H1 (cell line): Measurements from ENCODE around the gene LRCH1.

Experiments
- CREB1 ChIP-seq: IDR thresholded peaks from 2 replicates; pipeline ENCODE4 v1.6.1; 2012; ENCODE audit warnings: inconsistent platforms
- KDM1A ChIP-seq: fragments of 200-600, 300-600 bp; sonication (generic); IDR thresholded peaks from 2 replicates; pipeline ENCODE4 v1.7.1; 2016; ENCODE audit warnings: mild to moderate bottlenecking, low read length, borderline replicate concordance
- TF ChIP-seq, protein P1 (sequence below), 3 experiments: IDR thresholded peaks; 1 replicate in 2 of 3; 2 replicates in 1 of 3; pipeline versions ENCODE4 v1.5.1 to v1.6.1; 2011; ENCODE audit warnings: low read length in 3 of 3, mild to moderate bottlenecking in 3 of 3, inconsistent platforms in 2 of 3, low read depth in 1 of 3, moderate library complexity in 1 of 3; ENCODE audit not compliant: insufficient read depth in 1 of 3; ENCODE audit errors: control extremely low read depth in 1 of 3

DNA sequence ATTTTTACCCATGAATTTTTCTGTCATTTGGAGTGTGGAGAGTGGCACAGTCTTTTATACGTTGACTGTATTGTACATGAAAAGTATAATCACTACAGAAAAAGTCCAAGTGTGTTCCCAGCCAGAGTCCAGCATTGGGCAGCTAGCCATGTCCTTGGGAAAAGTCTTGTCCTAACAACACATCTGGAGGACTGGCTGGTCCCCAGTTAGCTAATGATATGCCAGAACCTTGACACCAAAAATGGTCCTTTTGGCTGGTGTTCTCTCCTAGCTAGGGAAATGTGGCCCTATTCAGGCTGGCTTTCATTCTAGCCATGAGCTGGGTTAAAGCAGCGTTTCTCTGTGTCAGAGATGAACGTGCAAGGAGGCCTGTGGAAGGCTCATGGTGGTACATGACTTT lies 145.0 kb downstream of the LRCH1 start:
- TF ChIP-seq, protein P1, sequence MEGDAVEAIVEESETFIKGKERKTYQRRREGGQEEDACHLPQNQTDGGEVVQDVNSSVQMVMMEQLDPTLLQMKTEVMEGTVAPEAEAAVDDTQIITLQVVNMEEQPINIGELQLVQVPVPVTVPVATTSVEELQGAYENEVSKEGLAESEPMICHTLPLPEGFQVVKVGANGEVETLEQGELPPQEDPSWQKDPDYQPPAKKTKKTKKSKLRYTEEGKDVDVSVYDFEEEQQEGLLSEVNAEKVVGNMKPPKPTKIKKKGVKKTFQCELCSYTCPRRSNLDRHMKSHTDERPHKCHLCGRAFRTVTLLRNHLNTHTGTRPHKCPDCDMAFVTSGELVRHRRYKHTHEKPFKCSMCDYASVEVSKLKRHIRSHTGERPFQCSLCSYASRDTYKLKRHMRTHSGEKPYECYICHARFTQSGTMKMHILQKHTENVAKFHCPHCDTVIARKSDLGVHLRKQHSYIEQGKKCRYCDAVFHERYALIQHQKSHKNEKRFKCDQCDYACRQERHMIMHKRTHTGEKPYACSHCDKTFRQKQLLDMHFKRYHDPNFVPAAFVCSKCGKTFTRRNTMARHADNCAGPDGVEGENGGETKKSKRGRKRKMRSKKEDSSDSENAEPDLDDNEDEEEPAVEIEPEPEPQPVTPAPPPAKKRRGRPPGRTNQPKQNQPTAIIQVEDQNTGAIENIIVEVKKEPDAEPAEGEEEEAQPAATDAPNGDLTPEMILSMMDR (IDR thresholded peaks at IDR 0.05; ENCODE audit: control extremely low read depth in 1 of 3, insufficient read depth in 1 of 3, low read depth in 1 of 3, low read length in 3 of 3), result no peak
- TF ChIP-seq CREB1 (no peak), KDM1A (no peak)
